Measurements from ENCODE around the gene CCL17. TPM values are rescaled to one million over a fixed set of nuclear protein-coding genes. Genes with fewer than 3 reads are reported as not detected.
"Not testable (repeated sequence)": the region's sequence is repeated elsewhere in the genome, so short reads cannot be mapped to it uniquely, and the experiment has no call there.

The CCL17 gene
- total RNA-seq, 1 experiment from 2014 or later, result not detected

GRCh38 chr16:57435838-57436237 lies 31.3 kb downstream of the CCL17 start:
- Histone ChIP-seq H3K9ac (ENCODE audit: low read length) (no peak overlapping the region), H3K79me2 (ENCODE audit: low read length) (peaks cover 3% of the 10 kb centered on the region), H3K27me3 (ENCODE audit: low read length) (no peaks in the 10 kb centered on the region), H3K4me2 (ENCODE audit: low read depth, low read length, poor library complexity, severe bottlenecking) (no peak overlapping the region), H4K20me1 (ENCODE audit: insufficient read depth, low read depth, low read length) (no peaks in the 10 kb centered on the region), H3K4me3 (ENCODE audit: low read length) (no peak overlapping the region), H2AFZ (ENCODE audit: low read length) (no peak overlapping the region), H3K27ac (ENCODE audit: low read length) (no peak overlapping the region), H3K9me2 (replicated peaks; ENCODE audit: insufficient read depth, low read length) (no peaks in the 10 kb centered on the region), H3K4me1 (ENCODE audit: low read length) (no peaks in the 10 kb centered on the region), H3K9me3 (ENCODE audit: low read length) (no peaks in the 10 kb centered on the region), H3K36me3 (ENCODE audit: insufficient read depth, low read length) (peaks cover 62% of the 10 kb centered on the region)
- no peak for DNase-seq

GRCh38 chr16:57439947-57440346 lies 35.4 kb downstream of the CCL17 start:
- not testable (repeated sequence) for H3K27ac ChIP-seq (ENCODE audit: low read length); H4K20me1 ChIP-seq (ENCODE audit: insufficient read depth, low read depth, low read length); H2AFZ ChIP-seq (ENCODE audit: low read length); DNase-seq; H3K4me1 ChIP-seq (ENCODE audit: low read length); H3K4me3 ChIP-seq (ENCODE audit: low read length); H3K9me2 ChIP-seq (replicated peaks; ENCODE audit: insufficient read depth, low read length); H3K9me3 ChIP-seq (ENCODE audit: low read length); H3K4me2 ChIP-seq (ENCODE audit: low read depth, low read length, poor library complexity, severe bottlenecking); H3K27me3 ChIP-seq (ENCODE audit: low read length); H3K9ac ChIP-seq (ENCODE audit: low read length)
- Histone ChIP-seq H3K36me3 (ENCODE audit: insufficient read depth, low read length) (peaks cover 47% of the 10 kb centered on the region), H3K79me2 (ENCODE audit: low read length) (peaks cover 39% of the 10 kb centered on the region)

GRCh38 chr16:57440551-57440950 lies 36.0 kb downstream of the CCL17 start:
- H3K9me2 ChIP-seq (replicated peaks; ENCODE audit: insufficient read depth, low read length); H3K9ac ChIP-seq (ENCODE audit: low read length); H3K4me1 ChIP-seq (ENCODE audit: low read length); H2AFZ ChIP-seq (ENCODE audit: low read length); H4K20me1 ChIP-seq (ENCODE audit: insufficient read depth, low read depth, low read length); H3K9me3 ChIP-seq (ENCODE audit: low read length); H3K4me3 ChIP-seq (ENCODE audit: low read length); H3K4me2 ChIP-seq (ENCODE audit: low read depth, low read length, poor library complexity, severe bottlenecking); DNase-seq; H3K27ac ChIP-seq (ENCODE audit: low read length); H3K27me3 ChIP-seq (ENCODE audit: low read length): not testable (repeated sequence)
- Histone ChIP-seq H3K36me3 (ENCODE audit: insufficient read depth, low read length) (peaks cover 47% of the 10 kb centered on the region), H3K79me2 (ENCODE audit: low read length) (peaks cover 45% of the 10 kb centered on the region)

GRCh38 chr16:57444711-57445110 lies 40.1 kb downstream of the CCL17 start:
- no peaks in the 10 kb centered on the region for H3K9me3 ChIP-seq (ENCODE audit: low read length)
- H3K4me3 ChIP-seq (ENCODE audit: low read length), result no peak overlapping the region
- H3K9ac ChIP-seq (ENCODE audit: low read length), result no peak overlapping the region
- no peaks in the 10 kb centered on the region for H4K20me1 ChIP-seq (ENCODE audit: insufficient read depth, low read depth, low read length)
- H3K27me3 ChIP-seq (ENCODE audit: low read length), result no peaks in the 10 kb centered on the region
- peaks cover 27% of the 10 kb centered on the region for H3K36me3 ChIP-seq (ENCODE audit: insufficient read depth, low read length)
- H3K9me2 ChIP-seq (replicated peaks; ENCODE audit: insufficient read depth, low read length), result no peaks in the 10 kb centered on the region
- H3K79me2 ChIP-seq (ENCODE audit: low read length), result peaks cover 84% of the 10 kb centered on the region
- no peak for DNase-seq
- peaks cover 24% of the 10 kb centered on the region for H3K4me1 ChIP-seq (ENCODE audit: low read length)
- no peak overlapping the region for H2AFZ ChIP-seq (ENCODE audit: low read length)
- H3K4me2 ChIP-seq (ENCODE audit: low read depth, low read length, poor library complexity, severe bottlenecking), result no peak overlapping the region
- H3K27ac ChIP-seq (ENCODE audit: low read length), result no peak overlapping the region

- Histone ChIP-seq H3K9me2 (replicated peaks; ENCODE audit: insufficient read depth, low read length) (no peaks in the 10 kb centered on the region), H3K4me3 (ENCODE audit: low read length) (no peak overlapping the region), H3K36me3 (ENCODE audit: insufficient read depth, low read length) (peaks cover 20% of the 10 kb centered on the region), H3K27me3 (ENCODE audit: low read length) (no peaks in the 10 kb centered on the region), H4K20me1 (ENCODE audit: insufficient read depth, low read depth, low read length) (no peaks in the 10 kb centered on the region), H3K4me1 (ENCODE audit: low read length) (peaks cover 24% of the 10 kb centered on the region), H3K27ac (ENCODE audit: low read length) (no peak overlapping the region), H3K9me3 (ENCODE audit: low read length) (no peaks in the 10 kb centered on the region), H2AFZ (ENCODE audit: low read length) (no peak overlapping the region), H3K9ac (ENCODE audit: low read length) (no peak overlapping the region), H3K4me2 (ENCODE audit: low read depth, low read length, poor library complexity, severe bottlenecking) (no peak overlapping the region), H3K79me2 (ENCODE audit: low read length) (peaks cover 87% of the 10 kb centered on the region)
- DNase-seq, result no peak
These were observed 40.9 kb downstream of the CCL17 start for GRCh38 chr16:57445510-57445909.

GRCh38 chr16:57446531-57447185 lies 42.1 kb downstream of the CCL17 start:
- no peaks in the 10 kb centered on the region for H3K9me3 ChIP-seq (ENCODE audit: low read length)
- no peaks in the 10 kb centered on the region for H3K27me3 ChIP-seq (ENCODE audit: low read length)
- no peaks in the 10 kb centered on the region for H4K20me1 ChIP-seq (ENCODE audit: insufficient read depth, low read depth, low read length)
- peak; percentile 91 for DNase-seq
- peak overlapping the region; percentile 29; the same call in 1 of the 2 replicates for H3K27ac ChIP-seq (ENCODE audit: low read length)
- H3K4me2 ChIP-seq (ENCODE audit: low read depth, low read length, poor library complexity, severe bottlenecking), result peak overlapping the region; percentile 84
- H2AFZ ChIP-seq (ENCODE audit: low read length), result no peak overlapping the region
- H3K4me1 ChIP-seq (ENCODE audit: low read length), result peaks cover 24% of the 10 kb centered on the region
- peak overlapping the region; percentile 89 for H3K9ac ChIP-seq (ENCODE audit: low read length)
- peaks cover 10% of the 10 kb centered on the region for H3K36me3 ChIP-seq (ENCODE audit: insufficient read depth, low read length)
- H3K4me3 ChIP-seq (ENCODE audit: low read length), result peak overlapping the region; percentile 85
- peaks cover 78% of the 10 kb centered on the region for H3K79me2 ChIP-seq (ENCODE audit: low read length)
- H3K9me2 ChIP-seq (replicated peaks; ENCODE audit: insufficient read depth, low read length), result no peaks in the 10 kb centered on the region

GRCh38 chr16:57447186-57447962 lies 42.8 kb downstream of the CCL17 start, which contains the start of the genes CIAPIN1 and COQ9:
Gene CIAPIN1, minus strand, starts transcription at chr16:57447385. Its CDS starts 6,457 bp downstream, at chr16:57440928.
Gene COQ9, plus strand, starts transcription at chr16:57447479. Its CDS starts 27 bp downstream, at chr16:57447506.
- Histone ChIP-seq H3K9ac (ENCODE audit: low read length) (peak within 1 kb of the TSS; percentile 89), H3K9me3 (ENCODE audit: low read length) (no peaks in the 10 kb centered on the region), H3K4me2 (ENCODE audit: low read depth, low read length, poor library complexity, severe bottlenecking) (peak within 1 kb of the TSS; percentile 84), H2AFZ (ENCODE audit: low read length) (peak within 1 kb of the TSS; percentile 86), H3K27ac (ENCODE audit: low read length) (peak within 1 kb of the TSS; percentile 72), H3K27me3 (ENCODE audit: low read length) (no peaks in the 10 kb centered on the region), H3K4me3 (ENCODE audit: low read length) (peak within 1 kb of the TSS; percentile 85), H3K36me3 (ENCODE audit: insufficient read depth, low read length) (peaks cover 13% of the 10 kb centered on the region), H3K4me1 (ENCODE audit: low read length) (peaks cover 24% of the 10 kb centered on the region), H3K79me2 (ENCODE audit: low read length) (peaks cover 74% of the 10 kb centered on the region), H3K9me2 (replicated peaks; ENCODE audit: insufficient read depth, low read length) (no peaks in the 10 kb centered on the region), H4K20me1 (ENCODE audit: insufficient read depth, low read depth, low read length) (no peaks in the 10 kb centered on the region)
- peak; percentile 98 for DNase-seq

- H3K9me3 ChIP-seq (ENCODE audit: low read length), result no peaks in the 10 kb centered on the region
- no peak overlapping the region for H2AFZ ChIP-seq (ENCODE audit: low read length)
- no peaks in the 10 kb centered on the region for H3K27me3 ChIP-seq (ENCODE audit: low read length)
- no peak for DNase-seq
- H3K4me1 ChIP-seq (ENCODE audit: low read length), result peaks cover 14% of the 10 kb centered on the region
- H4K20me1 ChIP-seq (ENCODE audit: insufficient read depth, low read depth, low read length), result no peaks in the 10 kb centered on the region
- no peak overlapping the region for H3K4me3 ChIP-seq (ENCODE audit: low read length)
- H3K9ac ChIP-seq (ENCODE audit: low read length), result no peak overlapping the region
- H3K27ac ChIP-seq (ENCODE audit: low read length), result no peak overlapping the region
- no peaks in the 10 kb centered on the region for H3K9me2 ChIP-seq (replicated peaks; ENCODE audit: insufficient read depth, low read length)
- no peak overlapping the region for H3K4me2 ChIP-seq (ENCODE audit: low read depth, low read length, poor library complexity, severe bottlenecking)
- peaks cover 30% of the 10 kb centered on the region for H3K79me2 ChIP-seq (ENCODE audit: low read length)
- H3K36me3 ChIP-seq (ENCODE audit: insufficient read depth, low read length), result peaks cover 27% of the 10 kb centered on the region; the same call in 1 of the 2 replicates
These were observed 47.5 kb downstream of the CCL17 start for GRCh38 chr16:57452021-57452420.
